ENCODE data around the gene ZP3.
"Not testable (repeated sequence)": the region's sequence is repeated elsewhere in the genome, so short reads cannot be mapped to it uniquely, and the experiment has no call there.

Gene ZP3

DNA sequence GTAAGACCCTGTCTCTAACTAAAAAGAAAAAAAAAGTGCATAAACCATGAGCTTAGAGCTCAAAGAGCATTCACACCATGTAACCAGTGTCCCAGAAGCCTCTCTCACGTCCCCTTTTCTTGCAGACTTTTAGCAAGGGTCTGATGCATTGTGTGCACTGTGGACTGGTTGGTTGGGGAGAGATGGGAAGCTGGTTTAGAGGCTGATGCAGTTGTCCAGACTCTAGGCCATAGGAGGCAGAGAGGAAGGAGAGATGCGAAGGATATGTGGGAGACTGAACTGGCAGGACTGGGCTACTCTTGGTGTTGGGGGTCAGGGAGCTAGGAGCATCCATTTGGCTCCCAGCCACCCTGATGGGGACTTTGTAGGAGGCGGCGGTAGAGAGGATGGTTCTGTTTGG is 17.0 kb upstream of the ZP3 start:
- no peak overlapping the region for H3K4me3 ChIP-seq (ENCODE audit: low read depth, low read length)
- no peak for DNase-seq (ENCODE audit: low read depth)
- TF ChIP-seq, protein P1, sequence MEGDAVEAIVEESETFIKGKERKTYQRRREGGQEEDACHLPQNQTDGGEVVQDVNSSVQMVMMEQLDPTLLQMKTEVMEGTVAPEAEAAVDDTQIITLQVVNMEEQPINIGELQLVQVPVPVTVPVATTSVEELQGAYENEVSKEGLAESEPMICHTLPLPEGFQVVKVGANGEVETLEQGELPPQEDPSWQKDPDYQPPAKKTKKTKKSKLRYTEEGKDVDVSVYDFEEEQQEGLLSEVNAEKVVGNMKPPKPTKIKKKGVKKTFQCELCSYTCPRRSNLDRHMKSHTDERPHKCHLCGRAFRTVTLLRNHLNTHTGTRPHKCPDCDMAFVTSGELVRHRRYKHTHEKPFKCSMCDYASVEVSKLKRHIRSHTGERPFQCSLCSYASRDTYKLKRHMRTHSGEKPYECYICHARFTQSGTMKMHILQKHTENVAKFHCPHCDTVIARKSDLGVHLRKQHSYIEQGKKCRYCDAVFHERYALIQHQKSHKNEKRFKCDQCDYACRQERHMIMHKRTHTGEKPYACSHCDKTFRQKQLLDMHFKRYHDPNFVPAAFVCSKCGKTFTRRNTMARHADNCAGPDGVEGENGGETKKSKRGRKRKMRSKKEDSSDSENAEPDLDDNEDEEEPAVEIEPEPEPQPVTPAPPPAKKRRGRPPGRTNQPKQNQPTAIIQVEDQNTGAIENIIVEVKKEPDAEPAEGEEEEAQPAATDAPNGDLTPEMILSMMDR (IDR thresholded peaks at IDR 0.05; ENCODE audit: low read depth, low read length, missing control alignments): no peak

DNA sequence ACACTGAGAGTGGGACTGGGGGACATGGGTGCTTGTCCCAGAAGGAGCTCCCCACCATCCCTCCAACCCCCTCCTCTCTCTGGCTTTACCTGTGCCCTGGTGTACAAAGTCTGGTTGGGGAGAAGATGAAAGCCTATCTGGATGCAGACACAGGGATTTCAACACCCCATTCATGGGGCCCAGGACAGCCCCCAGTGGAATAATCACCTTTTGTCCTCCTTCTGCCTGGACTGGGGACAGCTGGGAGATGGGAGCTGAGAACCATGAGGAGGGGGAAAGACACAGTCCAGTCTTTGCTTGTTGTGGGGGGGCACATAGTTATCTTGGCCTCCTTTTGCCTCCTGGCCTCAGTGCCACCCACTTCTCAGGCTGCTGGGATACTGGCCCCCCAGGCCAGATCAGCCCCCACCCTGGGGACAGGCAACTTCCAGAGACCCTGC is 16.6 kb upstream of the ZP3 start:
- TF ChIP-seq, protein P1 (IDR thresholded peaks at IDR 0.05; ENCODE audit: low read depth, low read length, missing control alignments): no peak
- no peak overlapping the region for H3K4me3 ChIP-seq (ENCODE audit: low read depth, low read length)
- no peak for DNase-seq (ENCODE audit: low read depth)

DNA sequence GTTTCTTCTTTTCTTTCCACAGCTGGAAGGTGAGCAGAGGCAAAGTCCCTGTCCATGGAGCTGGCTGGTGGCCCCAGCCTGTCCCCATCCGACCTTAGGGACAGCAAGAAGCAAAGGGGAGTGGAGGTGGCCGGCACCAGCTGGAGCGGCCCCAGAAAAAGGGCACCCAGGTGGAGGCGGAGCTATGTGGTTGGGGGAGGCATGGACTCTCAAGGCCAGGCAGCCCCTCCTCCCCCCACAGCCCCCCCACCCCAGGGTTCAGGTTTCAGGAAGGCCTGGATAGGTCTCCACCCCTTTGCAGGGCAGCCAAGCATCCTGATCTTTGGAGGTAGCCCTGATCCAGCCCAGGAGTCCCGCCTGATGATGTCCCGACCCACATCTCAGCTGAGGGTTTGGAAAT is 15.2 kb upstream of the ZP3 start, which contains the start of gene SSC4D:
Gene SSC4D, minus strand, starts transcription at position 161 of the 400 bp plus-strand sequence. CDS start 5,258 bp downstream, outside the sequence.
- no peak within 1 kb of the TSS for H3K4me3 ChIP-seq (ENCODE audit: low read depth, low read length)
- TF ChIP-seq, protein P1 (IDR thresholded peaks at IDR 0.05; ENCODE audit: low read depth, low read length, missing control alignments): no peak
- no peak for DNase-seq (ENCODE audit: low read depth)

DNA sequence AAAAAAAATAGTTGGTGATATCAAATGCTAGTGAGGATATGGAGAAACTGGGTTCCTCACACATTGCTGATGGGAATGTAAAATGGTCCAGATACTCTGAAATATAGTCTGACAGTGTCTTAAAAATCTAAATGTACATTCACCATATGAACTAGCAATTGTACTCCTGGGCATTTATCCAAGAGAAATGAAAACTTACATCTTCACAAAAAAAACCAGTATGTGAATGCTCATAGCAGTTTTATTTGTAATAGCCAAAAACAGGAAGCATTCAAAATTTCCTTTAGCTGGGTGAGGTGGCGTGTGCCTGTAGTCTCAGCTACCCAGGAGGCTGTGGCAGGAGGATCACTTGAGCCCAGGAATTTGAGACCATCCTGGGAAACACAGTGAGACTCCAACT is 13.1 kb upstream of the ZP3 start:
- no peak overlapping the region for H3K4me3 ChIP-seq (ENCODE audit: low read depth, low read length)
- TF ChIP-seq, protein P1 (IDR thresholded peaks at IDR 0.05; ENCODE audit: low read depth, low read length, missing control alignments): no peak
- DNase-seq (ENCODE audit: low read depth): no peak

DNA sequence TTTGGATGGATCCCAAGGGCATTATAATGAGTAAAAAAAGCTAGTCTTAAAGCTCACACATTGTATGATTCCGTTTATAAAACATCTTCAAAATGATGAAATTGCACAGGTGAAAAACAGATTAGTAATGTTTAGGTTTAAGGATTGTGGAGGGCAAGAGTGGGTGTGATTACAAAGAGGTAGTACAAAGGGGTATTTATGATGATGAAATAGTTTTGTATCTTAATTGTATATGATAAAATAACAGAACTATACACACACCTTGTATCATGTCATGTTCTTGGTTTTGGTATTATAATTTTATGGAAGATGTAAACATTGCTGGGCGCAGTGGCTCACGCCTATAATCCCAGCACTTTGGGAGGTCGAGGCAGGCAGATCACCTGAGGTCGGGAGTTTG is 12.5 kb upstream of the ZP3 start:
- DNase-seq (ENCODE audit: low read depth): no peak
- no peak overlapping the region for H3K4me3 ChIP-seq (ENCODE audit: low read depth, low read length)

DNA sequence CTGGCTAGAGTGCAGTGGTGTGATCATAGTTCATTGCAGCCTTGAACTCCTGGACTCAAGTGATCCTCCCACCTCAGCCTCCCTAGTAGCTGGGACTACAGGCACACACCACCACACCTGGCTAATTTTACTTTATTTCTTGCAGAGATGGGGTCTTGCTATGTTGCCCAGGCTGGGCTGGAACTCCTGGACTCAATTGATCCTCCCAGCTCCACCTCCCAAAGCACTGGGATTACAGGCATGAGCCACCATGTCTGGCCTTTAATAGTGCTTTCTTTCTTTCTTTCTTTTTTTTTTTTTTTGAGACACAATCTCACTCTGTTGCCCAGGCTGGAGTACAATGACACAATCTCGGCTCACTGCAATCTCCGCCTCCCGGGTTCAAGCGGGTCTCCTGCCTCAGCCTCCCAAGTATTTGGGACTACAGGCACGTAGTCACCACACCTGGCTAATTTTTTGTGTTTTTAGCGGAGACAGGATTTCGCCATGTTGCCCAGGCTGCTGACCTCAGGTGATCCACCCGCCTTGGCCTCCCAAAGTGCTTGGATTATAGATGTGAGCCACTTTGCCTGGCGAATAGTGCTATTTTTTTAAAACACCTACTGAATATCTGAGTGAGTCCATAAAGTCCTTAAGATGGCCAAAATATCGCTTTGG is 7.0 kb upstream of the ZP3 start:
- not testable (repeated sequence) for DNase-seq (ENCODE audit: low read depth); H3K4me3 ChIP-seq (ENCODE audit: low read depth, low read length)

More for the DNA sequence above, 12.5 kb upstream of the ZP3 start:
- TF ChIP-seq, protein P1 (IDR thresholded peaks at IDR 0.05; ENCODE audit: low read depth, low read length, missing control alignments): no peak

DNA sequence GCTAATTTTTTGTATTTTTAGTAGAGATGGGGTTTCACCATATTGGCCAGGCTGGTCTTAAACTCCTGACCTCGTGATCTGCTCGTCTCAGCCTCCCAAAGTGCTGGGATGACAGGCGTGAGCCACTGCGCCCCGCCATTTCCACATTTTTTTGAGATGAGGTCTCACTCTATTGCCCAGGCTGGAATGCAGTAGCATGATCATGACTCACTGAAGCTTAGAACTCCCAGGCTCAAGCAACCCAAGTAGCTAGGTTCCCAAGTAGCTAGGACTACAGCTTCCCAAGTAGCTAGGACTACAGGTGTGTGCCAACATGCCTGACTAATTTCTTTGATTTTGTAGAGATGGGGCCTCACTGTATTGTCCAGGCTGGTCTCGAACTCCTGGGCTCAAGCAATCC is 3.7 kb upstream of the ZP3 start:
- DNase-seq (ENCODE audit: low read depth): not testable (repeated sequence)

DNA sequence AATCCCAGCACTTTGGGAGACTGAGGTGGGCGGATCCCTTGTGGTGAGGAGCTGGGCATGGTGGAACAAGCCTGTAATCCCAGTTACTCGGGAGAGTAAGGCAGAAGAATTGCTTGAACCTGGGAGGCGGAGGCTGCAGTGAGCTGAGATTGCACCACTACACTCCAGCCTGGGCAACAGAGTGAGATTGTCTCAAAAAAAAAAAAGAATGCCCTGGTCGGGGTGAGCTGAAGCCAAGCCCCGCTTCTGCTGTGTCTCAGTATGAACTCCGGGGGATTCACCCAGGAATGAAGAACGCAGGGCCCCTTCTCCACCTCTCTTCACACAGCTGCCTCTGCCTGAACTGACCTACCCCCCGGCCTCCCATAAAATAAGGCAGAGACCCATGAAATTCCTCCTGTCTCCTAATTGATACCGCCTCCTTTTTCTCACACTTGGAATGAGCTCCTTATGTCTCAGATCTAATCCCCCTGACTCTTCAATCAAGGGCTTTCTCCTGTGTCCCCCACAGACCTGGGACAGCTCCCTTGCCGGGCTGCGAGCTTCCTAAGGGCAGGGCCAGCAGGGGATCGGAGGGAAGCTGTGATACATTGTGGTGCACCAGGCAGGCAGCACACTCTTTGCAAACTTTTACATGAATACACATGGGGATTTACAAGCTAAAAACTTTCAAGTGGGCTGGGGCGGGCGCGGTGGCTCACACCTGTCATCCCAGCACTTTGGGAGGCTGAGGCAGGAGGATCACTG is 911 bp upstream of the ZP3 start:
- DNase-seq (ENCODE audit: low read depth): no peak
- TF ChIP-seq, protein P1 (IDR thresholded peaks at IDR 0.05; ENCODE audit: low read depth, low read length, missing control alignments): no peak
- no peak overlapping the region for H3K4me3 ChIP-seq (ENCODE audit: low read depth, low read length)

More for the DNA sequence above, 3.7 kb upstream of the ZP3 start:
- not testable (repeated sequence) for H3K4me3 ChIP-seq (ENCODE audit: low read depth, low read length)
